Measurements from ENCODE around the gene CEP78.

- TF ChIP-seq POLR2AphosphoS5 (IDR thresholded peaks at IDR 0.05) (no peak), POLR2A (IDR thresholded peaks at IDR 0.05; ENCODE audit: low read depth) (no peak)
Observed at GRCh38 chr9:78253285-78253684, 17.4 kb downstream of the CEP78 start.

All from esophagus muscularis mucosa (tissue), 2 donors.